AG04449 (cell line): Measurements from ENCODE around the gene CKM.
"Not testable (repeated sequence)": the region's sequence is repeated elsewhere in the genome, so short reads cannot be mapped to it uniquely, and the experiment has no call there.

Experiments
- CTCF ChIA-PET: fragments of 350-600 bp; formaldehyde crosslinking; extraction: SDS; loops from one replicate; lab custom pipeline; 2021; ENCODE audit warnings: antibody characterized with exemption; lab: Yijun Ruan, JAX
- POLR2A ChIA-PET: fragments of 400-600, 350-600 bp; formaldehyde crosslinking; extraction: SDS; loops from one replicate; lab custom pipeline; 2020; ENCODE audit warnings: antibody characterized with exemption, inconsistent platforms; lab: Yijun Ruan, JAX
- DNase-seq: peaks from one replicate; pipeline ENCODE4 v3.0.0-alpha.2; 2010; ENCODE audit warnings: low read depth, low spot score
- H3K4me3 ChIP-seq: 2 replicates; pipeline ENCODE4 v1.5.1; 2011; ENCODE audit warnings: low read depth, mild to moderate bottlenecking, control low read depth, low read length
- TF ChIP-seq, protein P1 (sequence below): IDR thresholded peaks from one replicate; pipeline ENCODE4 v1.5.1; 2011; ENCODE audit warnings: mild to moderate bottlenecking, moderate library complexity, low read length, control low read depth, inconsistent platforms; ENCODE audit not compliant: insufficient read depth; ENCODE audit errors: missing control alignments

The CKM gene

DNA sequence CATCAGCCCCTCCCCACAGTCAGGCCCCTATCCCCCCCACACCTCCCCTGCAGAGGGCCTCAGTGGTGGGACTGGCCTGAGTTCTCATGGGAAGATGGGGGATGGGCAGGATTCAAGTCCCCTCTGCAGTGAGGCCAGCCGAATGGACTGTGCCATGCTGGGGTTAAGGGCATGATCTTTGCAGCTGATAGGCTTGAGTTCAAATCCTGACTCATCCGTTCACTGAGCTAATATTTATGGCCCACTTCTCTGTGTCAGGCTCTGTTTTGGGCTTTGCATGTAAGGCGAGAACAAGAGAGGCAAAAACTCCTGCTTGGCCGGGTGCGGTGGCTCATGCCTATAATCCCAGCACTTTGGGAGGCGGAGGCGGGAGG is 51.0 kb downstream of the CKM start:
- no peak for DNase-seq
- TF ChIP-seq, protein P1, sequence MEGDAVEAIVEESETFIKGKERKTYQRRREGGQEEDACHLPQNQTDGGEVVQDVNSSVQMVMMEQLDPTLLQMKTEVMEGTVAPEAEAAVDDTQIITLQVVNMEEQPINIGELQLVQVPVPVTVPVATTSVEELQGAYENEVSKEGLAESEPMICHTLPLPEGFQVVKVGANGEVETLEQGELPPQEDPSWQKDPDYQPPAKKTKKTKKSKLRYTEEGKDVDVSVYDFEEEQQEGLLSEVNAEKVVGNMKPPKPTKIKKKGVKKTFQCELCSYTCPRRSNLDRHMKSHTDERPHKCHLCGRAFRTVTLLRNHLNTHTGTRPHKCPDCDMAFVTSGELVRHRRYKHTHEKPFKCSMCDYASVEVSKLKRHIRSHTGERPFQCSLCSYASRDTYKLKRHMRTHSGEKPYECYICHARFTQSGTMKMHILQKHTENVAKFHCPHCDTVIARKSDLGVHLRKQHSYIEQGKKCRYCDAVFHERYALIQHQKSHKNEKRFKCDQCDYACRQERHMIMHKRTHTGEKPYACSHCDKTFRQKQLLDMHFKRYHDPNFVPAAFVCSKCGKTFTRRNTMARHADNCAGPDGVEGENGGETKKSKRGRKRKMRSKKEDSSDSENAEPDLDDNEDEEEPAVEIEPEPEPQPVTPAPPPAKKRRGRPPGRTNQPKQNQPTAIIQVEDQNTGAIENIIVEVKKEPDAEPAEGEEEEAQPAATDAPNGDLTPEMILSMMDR: no peak
- CTCF ChIA-PET: no interaction called here
- POLR2A ChIA-PET: no interaction called here
- H3K4me3 ChIP-seq: no peak overlapping the region

DNA sequence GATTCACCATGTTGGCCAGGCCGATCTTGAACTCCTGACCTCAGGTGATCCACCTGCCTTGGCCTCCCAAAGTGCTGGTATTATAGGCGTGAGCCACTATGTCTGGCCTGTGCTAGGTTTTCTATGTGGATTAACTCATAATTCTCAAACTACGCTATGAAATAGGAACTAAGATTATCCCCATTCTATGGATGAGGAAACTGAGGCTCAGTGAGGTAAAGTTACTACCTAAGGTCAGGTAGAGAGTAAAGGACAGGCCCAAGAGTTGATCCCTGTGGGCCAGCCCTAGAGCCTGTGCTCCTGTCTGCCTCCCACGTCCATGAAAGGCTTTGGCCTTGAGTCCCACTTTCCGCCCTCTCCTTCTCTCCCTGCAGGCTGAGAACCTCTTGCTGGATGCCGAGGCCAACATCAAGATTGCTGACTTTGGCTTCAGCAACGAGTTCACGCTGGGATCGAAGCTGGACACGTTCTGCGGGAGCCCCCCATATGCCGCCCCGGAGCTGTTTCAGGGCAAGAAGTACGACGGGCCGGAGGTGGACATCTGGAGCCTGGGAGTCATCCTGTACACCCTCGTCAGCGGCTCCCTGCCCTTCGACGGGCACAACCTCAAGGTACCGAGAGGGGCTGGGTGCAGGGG is 51.5 kb downstream of the CKM start:
- TF ChIP-seq, protein P1: no peak
- no peak for DNase-seq
- H3K4me3 ChIP-seq: no peak overlapping the region
- POLR2A ChIA-PET: no interaction called here
- CTCF ChIA-PET: no interaction called here

GRCh38 chr19:45269939-45270338 is 52.7 kb downstream of the CKM start:
- POLR2A ChIA-PET, H3K4me3 ChIP-seq, DNase-seq: not testable (repeated sequence)
- CTCF ChIA-PET: interaction anchor here (0.8 to 1.2 kb wide), 2 partner anchors 15 to 68 kb away, joined by 3 read pairs; no protein-coding TSS in a partner anchor

GRCh38 chr19:45267296-45267695 is 55.4 kb downstream of the CKM start:
- DNase-seq: no peak
- CTCF ChIA-PET: interaction anchor here (0.9 to 1.6 kb wide), 2 partner anchors 9 to 18 kb away, joined by 4 read pairs; no protein-coding TSS in a partner anchor
- TF ChIP-seq, protein P1: no peak
- no peak overlapping the region for H3K4me3 ChIP-seq
- POLR2A ChIA-PET: no interaction called here

GRCh38 chr19:45265375-45265774 is 57.3 kb downstream of the CKM start:
- ChIA-PET POLR2A (interaction anchor here (0.6 kb wide), 1 partner anchor 34 kb away, joined by 4 read pairs; no protein-coding TSS in a partner anchor), CTCF (no interaction called here)
- TF ChIP-seq, protein P1: no peak
- DNase-seq: no peak
- no peak overlapping the region for H3K4me3 ChIP-seq

GRCh38 chr19:45264781-45265317 is 57.8 kb downstream of the CKM start:
- TF ChIP-seq, protein P1: no peak
- H3K4me3 ChIP-seq: no peak overlapping the region
- CTCF ChIA-PET: interaction anchor here (1.2 kb wide), 1 partner anchor 74 kb away, joined by 4 read pairs; no protein-coding TSS in a partner anchor
- no peak for DNase-seq
- POLR2A ChIA-PET: interaction anchor here (0.6 kb wide), 1 partner anchor 33 kb away, joined by 4 read pairs; no protein-coding TSS in a partner anchor

DNA sequence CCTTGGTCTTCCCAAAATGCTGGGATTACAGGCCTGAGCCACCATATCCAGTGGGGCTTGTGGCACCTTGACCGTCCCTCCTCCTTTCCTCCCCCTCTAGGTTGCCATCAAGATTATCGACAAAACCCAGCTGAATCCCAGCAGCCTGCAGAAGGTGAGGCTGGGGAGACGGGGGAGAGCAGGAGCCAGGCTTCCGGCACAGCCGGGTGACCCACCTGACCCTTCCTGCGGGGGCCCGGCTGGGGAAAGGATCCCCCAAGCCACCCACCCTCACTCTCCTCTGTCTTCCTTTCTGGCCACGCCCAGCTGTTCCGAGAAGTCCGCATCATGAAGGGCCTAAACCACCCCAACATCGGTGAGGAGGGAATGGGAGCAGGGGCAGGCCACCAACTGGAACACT is 59.7 kb downstream of the CKM start:
- DNase-seq: no peak
- CTCF ChIA-PET: interaction anchor here (1.2 kb wide), 1 partner anchor 76 kb away, joined by 3 read pairs; no protein-coding TSS in a partner anchor
- no peak overlapping the region for H3K4me3 ChIP-seq
- TF ChIP-seq, protein P1: no peak
- POLR2A ChIA-PET: no interaction called here
